GM19438 (cell line): Measurements from ENCODE around the gene CASP5.

Source experiments
- ATAC-seq: cut with Tn5 transposase; IDR thresholded peaks from one replicate; pipeline ENCODE4 v1.9.1; 2021; ENCODE audit warnings: low read depth; ENCODE audit not compliant: unreplicated experiment

CASP5 gene

GRCh38 chr11:104968856-104969776 lies 53.9 kb downstream of the CASP5 start:
- ATAC-seq, result peak; percentile 9

- ATAC-seq, result peak; percentile 88
These were observed 54.6 kb downstream of the CASP5 start, which contains the start of gene CASP4 for GRCh38 chr11:104968355-104968855. CASP4 (minus strand) TSS chr11:104968574; CDS start chr11:104968525, 49 bp downstream.

GRCh38 chr11:104967534-104968354 lies 55.2 kb downstream of the CASP5 start:
- peak; percentile 20 for ATAC-seq

- ATAC-seq, result no peak
These were observed 57.2 kb downstream of the CASP5 start for GRCh38 chr11:104965735-104966134.

GRCh38 chr11:104964247-104964646 lies 58.7 kb downstream of the CASP5 start:
- no peak for ATAC-seq

GRCh38 chr11:104962852-104963251 lies 60.1 kb downstream of the CASP5 start:
- no peak for ATAC-seq

- ATAC-seq, result no peak
These were observed 65.7 kb downstream of the CASP5 start for GRCh38 chr11:104957280-104957679.

- ATAC-seq, result no peak
These were observed 66.4 kb downstream of the CASP5 start for GRCh38 chr11:104956528-104956927.

- ATAC-seq, result peak; percentile 98
These were observed 76.1 kb downstream of the CASP5 start for GRCh38 chr11:104946907-104947306.
